GM12801 (cell line): Measurements from ENCODE around the gene LRRTM3.

Experiments used
- CTCF ChIP-seq: IDR thresholded peaks from one replicate; pipeline ENCODE4 v1.5.1; 2011; ENCODE audit warnings: control low read depth; ENCODE audit not compliant: insufficient read length; ENCODE audit errors: extremely low read depth

LRRTM3 gene

GRCh38 chr10:67088036-67088435 is 162.2 kb downstream of the LRRTM3 start:
- TF ChIP-seq CTCF = no peak

GRCh38 chr10:67095531-67095930 is 169.7 kb downstream of the LRRTM3 start:
- TF ChIP-seq CTCF = no peak

- no peak for TF ChIP-seq CTCF
These were observed 172.6 kb downstream of the LRRTM3 start for GRCh38 chr10:67098461-67098860.

- TF ChIP-seq CTCF = no peak
These were observed 175.1 kb downstream of the LRRTM3 start for GRCh38 chr10:67100951-67101350.

GRCh38 chr10:67107670-67108069 is 181.8 kb downstream of the LRRTM3 start:
- no peak for TF ChIP-seq CTCF

- TF ChIP-seq CTCF = no peak
These were observed 184.4 kb downstream of the LRRTM3 start for GRCh38 chr10:67110286-67110685.

- TF ChIP-seq CTCF = no peak
These were observed 186.9 kb downstream of the LRRTM3 start for GRCh38 chr10:67112765-67113164.

- TF ChIP-seq CTCF = no peak
These were observed 189.1 kb downstream of the LRRTM3 start for GRCh38 chr10:67114945-67115344.
